Spleen (tissue), 7 donors: ENCODE measurements around the gene DHRS2.

ENCODE experiments used
- CTCF ChIP-seq, 11 experiments: fragments of 200-600 bp in 7 of 11; fragments of 450-650 bp in 4 of 11; sonication (generic) in 4 of 11; IDR thresholded peaks in 8 of 11; conservative IDR thresholded peaks in 3 of 11; 1 replicate in 7 of 11; 2 replicates in 4 of 11; pipeline versions ENCODE4 v1.4.0 to v1.8.0; 2016 to 2021; ENCODE audit warnings: antibody characterized with exemption in 11 of 11, inconsistent platforms in 4 of 11, mild to moderate bottlenecking in 1 of 11
- POLR2A ChIP-seq, 3 donors: fragments of 450-650 bp; IDR thresholded peaks; one replicate each; pipeline ENCODE4 v1.5.1; 2017; ENCODE audit warnings: antibody characterized with exemption in 3 of 3, mild to moderate bottlenecking in 1 of 3
- donor health status: DM: no; HTN: no; CAD: no; lungs with moderate emphysema.
- donor health status: DM: no; HTN: no; CAD: no.
- donor health status: DM: no; HTN: no; CAD: no.

- TF ChIP-seq CTCF (IDR thresholded peaks at IDR 0.05 in 8 of 11, conservative IDR thresholded peaks at IDR 0.05 in 3 of 11) = no peak
- TF ChIP-seq POLR2A (IDR thresholded peaks at IDR 0.05) = no peak
Observed at GRCh38 chr14:23650506-23650905, 14.3 kb downstream of the DHRS2 start.
